ENCODE data around the gene TSTD1. TPM values are rescaled to one million over a fixed set of nuclear protein-coding genes. Genes with fewer than 3 reads are reported as not detected.
"Not testable (repeated sequence)": the region's sequence is repeated elsewhere in the genome, so short reads cannot be mapped to it uniquely, and the experiment has no call there.

TSTD1 gene
- total RNA-seq, 6 experiments from 2014 or later = not detected

GRCh38 chr1:160997323-160998038 lies 41.3 kb downstream of the TSTD1 start:
- Mint-ChIP-seq H3K27ac (no peak overlapping the region), H3K4me1 (ENCODE audit: low read depth) (peaks cover 48% of the 10 kb centered on the region), H3K4me3 (no peak overlapping the region), H3K9me3 (no peaks in the 10 kb centered on the region), H3K36me3 (ENCODE audit: low read depth) (no peaks in the 10 kb centered on the region), H3K27me3 (ENCODE audit: insufficient read depth) (peaks cover 7% of the 10 kb centered on the region)
- DNase-seq = peak; percentile 56
- TF ChIP-seq CTCF (IDR thresholded peaks at IDR 0.05) = peak; percentile 75

GRCh38 chr1:160996178-160996577 lies 42.6 kb downstream of the TSTD1 start:
- no peak overlapping the region for H3K4me3 Mint-ChIP-seq
- no peak for TF ChIP-seq CTCF (IDR thresholded peaks at IDR 0.05)
- peak overlapping the region; percentile 42; the same call in 1 of the 2 replicates for H3K27ac Mint-ChIP-seq
- H3K36me3 Mint-ChIP-seq (ENCODE audit: low read depth) = no peaks in the 10 kb centered on the region
- peaks cover 41% of the 10 kb centered on the region for H3K4me1 Mint-ChIP-seq (ENCODE audit: low read depth)
- DNase-seq = peak; percentile 57
- H3K27me3 Mint-ChIP-seq (ENCODE audit: insufficient read depth) = peaks cover 5% of the 10 kb centered on the region
- no peaks in the 10 kb centered on the region for H3K9me3 Mint-ChIP-seq

- no peak overlapping the region for H3K27ac Mint-ChIP-seq
- H3K9me3 Mint-ChIP-seq = no peaks in the 10 kb centered on the region
- TF ChIP-seq CTCF (IDR thresholded peaks at IDR 0.05) = peak; percentile 69
- DNase-seq = peak; percentile 78
- peaks cover 4% of the 10 kb centered on the region; the same call in 1 of the 2 replicates for H3K27me3 Mint-ChIP-seq (ENCODE audit: insufficient read depth)
- H3K4me1 Mint-ChIP-seq (ENCODE audit: low read depth) = peaks cover 39% of the 10 kb centered on the region
- no peak overlapping the region for H3K4me3 Mint-ChIP-seq
- H3K36me3 Mint-ChIP-seq (ENCODE audit: low read depth) = no peaks in the 10 kb centered on the region
Observed at GRCh38 chr1:160993544-160994193, 45.1 kb downstream of the TSTD1 start.

- not testable (repeated sequence) for H3K36me3 Mint-ChIP-seq (ENCODE audit: low read depth)
- peaks cover 31% of the 10 kb centered on the region for H3K4me1 Mint-ChIP-seq (ENCODE audit: low read depth)
Observed at GRCh38 chr1:160992036-160992435, 46.7 kb downstream of the TSTD1 start.

More at GRCh38 chr1:160992036-160992435, 46.7 kb downstream of the TSTD1 start:
- not testable (repeated sequence) for H3K4me3 Mint-ChIP-seq; H3K9me3 Mint-ChIP-seq; H3K27ac Mint-ChIP-seq; H3K27me3 Mint-ChIP-seq (ENCODE audit: insufficient read depth); DNase-seq

Other genes starting within 250 kb of the TSTD1 start
- not detected for gene LY9, start 242.8 kb downstream of the TSTD1 start, total RNA-seq (2021; fragmentation: NEBNext Ultra II Directional; extraction: Animal tissue kit (Norgen Biotek cat#: 25700))
- gene CD244, start 176.1 kb downstream of the TSTD1 start, total RNA-seq (2021; fragmentation: NEBNext Ultra II Directional; extraction: Animal tissue kit (Norgen Biotek cat#: 25700)) = not detected
- gene ITLN1, start 153.8 kb downstream of the TSTD1 start, total RNA-seq (2021; fragmentation: NEBNext Ultra II Directional; extraction: Animal tissue kit (Norgen Biotek cat#: 25700)) = not detected
- gene ITLN2, start 84.2 kb downstream of the TSTD1 start, total RNA-seq (2021; fragmentation: NEBNext Ultra II Directional; extraction: Animal tissue kit (Norgen Biotek cat#: 25700)) = not detected
- gene F11R, start 17.8 kb downstream of the TSTD1 start, total RNA-seq (2021; fragmentation: NEBNext Ultra II Directional; extraction: Animal tissue kit (Norgen Biotek cat#: 25700)) = under 1 TPM in 4 of 6 experiments, not detected in 2; 0.05 to 0.38 (median 0.14) TPM
- gene USF1, start 7.0 kb upstream of the TSTD1 start, total RNA-seq (2021; fragmentation: NEBNext Ultra II Directional; extraction: Animal tissue kit (Norgen Biotek cat#: 25700)) = 10 to 100 TPM; 31.2 to 38.0 (median 33.4) TPM
- not detected for gene ARHGAP30, start 30.9 kb upstream of the TSTD1 start, total RNA-seq (2021; fragmentation: NEBNext Ultra II Directional; extraction: Animal tissue kit (Norgen Biotek cat#: 25700))
- gene NECTIN4, start 50.6 kb upstream of the TSTD1 start, total RNA-seq (2021; fragmentation: NEBNext Ultra II Directional; extraction: Animal tissue kit (Norgen Biotek cat#: 25700)) = under 1 TPM in 2 of 6 experiments, not detected in 4; 0.09 to 0.14 TPM
- 1 to 10 TPM; 1.3 to 2.7 (median 2.1) TPM for gene KLHDC9, start 59.4 kb upstream of the TSTD1 start, total RNA-seq (2021; fragmentation: NEBNext Ultra II Directional; extraction: Animal tissue kit (Norgen Biotek cat#: 25700))
- 100 to 1,000 TPM in 2 of 6 experiments, 10 to 100 TPM in 4; 77.4 to 114 (median 92.8) TPM for gene PFDN2, start 79.1 kb upstream of the TSTD1 start, total RNA-seq (2021; fragmentation: NEBNext Ultra II Directional; extraction: Animal tissue kit (Norgen Biotek cat#: 25700))
- 10 to 100 TPM; 26.2 to 35.1 (median 32.5) TPM for gene NIT1, start 79.1 kb upstream of the TSTD1 start, total RNA-seq (2021; fragmentation: NEBNext Ultra II Directional; extraction: Animal tissue kit (Norgen Biotek cat#: 25700))
- gene DEDD, start 93.7 kb upstream of the TSTD1 start, total RNA-seq (2021; fragmentation: NEBNext Ultra II Directional; extraction: Animal tissue kit (Norgen Biotek cat#: 25700)) = 10 to 100 TPM; 29.8 to 39.2 (median 36.0) TPM
- gene UFC1, start 115.0 kb upstream of the TSTD1 start, total RNA-seq (2021; fragmentation: NEBNext Ultra II Directional; extraction: Animal tissue kit (Norgen Biotek cat#: 25700)) = 10 to 100 TPM; 83.8 to 92.6 (median 85.1) TPM
- gene USP21, start 120.5 kb upstream of the TSTD1 start, total RNA-seq (2021; fragmentation: NEBNext Ultra II Directional; extraction: Animal tissue kit (Norgen Biotek cat#: 25700)) = 10 to 100 TPM; 16.6 to 18.9 (median 17.2) TPM
- gene PPOX, start 127.5 kb upstream of the TSTD1 start, total RNA-seq (2021; fragmentation: NEBNext Ultra II Directional; extraction: Animal tissue kit (Norgen Biotek cat#: 25700)) = 10 to 100 TPM; 11.8 to 15.2 (median 13.5) TPM
- gene B4GALT3, start 138.5 kb upstream of the TSTD1 start, total RNA-seq (2021; fragmentation: NEBNext Ultra II Directional; extraction: Animal tissue kit (Norgen Biotek cat#: 25700)) = 10 to 100 TPM; 31.0 to 38.2 (median 35.4) TPM
- gene ADAMTS4, start 160.1 kb upstream of the TSTD1 start, total RNA-seq (2021; fragmentation: NEBNext Ultra II Directional; extraction: Animal tissue kit (Norgen Biotek cat#: 25700)) = 1 to 10 TPM; 3.4 to 8.3 (median 6.5) TPM
- gene NDUFS2, start 163.4 kb upstream of the TSTD1 start, total RNA-seq (2021; fragmentation: NEBNext Ultra II Directional; extraction: Animal tissue kit (Norgen Biotek cat#: 25700)) = 10 to 100 TPM; 81.5 to 90.8 (median 85.8) TPM
- 1 to 10 TPM in 1 of 6 experiments, under 1 TPM in 4, not detected in 1; 0.33 to 1.0 (median 0.53) TPM for gene FCER1G, start 176.3 kb upstream of the TSTD1 start, total RNA-seq (2021; fragmentation: NEBNext Ultra II Directional; extraction: Animal tissue kit (Norgen Biotek cat#: 25700))
- gene APOA2, start 184.7 kb upstream of the TSTD1 start, total RNA-seq (2021; fragmentation: NEBNext Ultra II Directional; extraction: Animal tissue kit (Norgen Biotek cat#: 25700)) = not detected
- 10 to 100 TPM in 5 of 6 experiments, 1 to 10 TPM in 1; 9.8 to 13.6 (median 10.6) TPM for gene TOMM40L, start 187.1 kb upstream of the TSTD1 start, total RNA-seq (2021; fragmentation: NEBNext Ultra II Directional; extraction: Animal tissue kit (Norgen Biotek cat#: 25700))
- gene NR1I3, start 199.2 kb upstream of the TSTD1 start, total RNA-seq (2021; fragmentation: NEBNext Ultra II Directional; extraction: Animal tissue kit (Norgen Biotek cat#: 25700)) = not detected
- not detected for gene PCP4L1, start 219.8 kb upstream of the TSTD1 start, total RNA-seq (2021; fragmentation: NEBNext Ultra II Directional; extraction: Animal tissue kit (Norgen Biotek cat#: 25700))

All from HFFc6 (cell line).